HUDEP-2 (cell line): ENCODE results near the gene DCST1.

ENCODE experiments used
- DNase-seq, 76 experiments: peaks; one replicate each; lab custom pipeline; 2025; ENCODE audit not compliant: unreplicated experiment in 76 of 76; lab: John Stamatoyannopoulos, UW

The DCST1 gene

GRCh38 chr1:155029513-155030242 is 3.9 kb upstream of the DCST1 start:
- no peak for DNase-seq

GRCh38 chr1:155030243-155030795 is 3.3 kb upstream of the DCST1 start:
- no peak for DNase-seq

GRCh38 chr1:155030899-155031298 is 2.7 kb upstream of the DCST1 start:
- DNase-seq = no peak

GRCh38 chr1:155032886-155033285 is 738 bp upstream of the DCST1 start:
- no peak for DNase-seq

GRCh38 chr1:155034318-155035208 is 939 bp downstream of the DCST1 start:
- DNase-seq = no peak

- no peak for DNase-seq
These were observed 2.3 kb downstream of the DCST1 start for GRCh38 chr1:155035936-155036335.

GRCh38 chr1:155037043-155037442 is 3.4 kb downstream of the DCST1 start:
- no peak for DNase-seq

- no peak for DNase-seq
These were observed 4.3 kb downstream of the DCST1 start for GRCh38 chr1:155037851-155038441.

GRCh38 chr1:155038602-155039307 is 5.1 kb downstream of the DCST1 start:
- DNase-seq = no peak

- DNase-seq = no peak
These were observed 5.7 kb downstream of the DCST1 start for GRCh38 chr1:155039308-155039669.

- DNase-seq = no peak
These were observed 6.9 kb downstream of the DCST1 start for GRCh38 chr1:155040358-155041093.

GRCh38 chr1:155042789-155043188 is 9.2 kb downstream of the DCST1 start:
- DNase-seq = no peak

GRCh38 chr1:155043301-155043702 is 9.7 kb downstream of the DCST1 start:
- no peak for DNase-seq

GRCh38 chr1:155043793-155044192 is 10.2 kb downstream of the DCST1 start:
- DNase-seq = no peak

- DNase-seq = no peak
These were observed 10.7 kb downstream of the DCST1 start for GRCh38 chr1:155044365-155044764.

- peak in 68 of 76 experiments; percentile 18 to 84 (median 58) for DNase-seq
These were observed 11.4 kb downstream of the DCST1 start for GRCh38 chr1:155044812-155045657.

GRCh38 chr1:155048449-155049334 is 15.1 kb downstream of the DCST1 start:
- peak in 1 of 76 experiments; percentile 7 for DNase-seq
